COR-L47 (cell line): Measurements from ENCODE around the gene PCIF1.

Experiments used
- DNase-seq: peaks from one replicate; lab custom pipeline; 2025; lab: John Stamatoyannopoulos, UW

PCIF1 gene

DNA sequence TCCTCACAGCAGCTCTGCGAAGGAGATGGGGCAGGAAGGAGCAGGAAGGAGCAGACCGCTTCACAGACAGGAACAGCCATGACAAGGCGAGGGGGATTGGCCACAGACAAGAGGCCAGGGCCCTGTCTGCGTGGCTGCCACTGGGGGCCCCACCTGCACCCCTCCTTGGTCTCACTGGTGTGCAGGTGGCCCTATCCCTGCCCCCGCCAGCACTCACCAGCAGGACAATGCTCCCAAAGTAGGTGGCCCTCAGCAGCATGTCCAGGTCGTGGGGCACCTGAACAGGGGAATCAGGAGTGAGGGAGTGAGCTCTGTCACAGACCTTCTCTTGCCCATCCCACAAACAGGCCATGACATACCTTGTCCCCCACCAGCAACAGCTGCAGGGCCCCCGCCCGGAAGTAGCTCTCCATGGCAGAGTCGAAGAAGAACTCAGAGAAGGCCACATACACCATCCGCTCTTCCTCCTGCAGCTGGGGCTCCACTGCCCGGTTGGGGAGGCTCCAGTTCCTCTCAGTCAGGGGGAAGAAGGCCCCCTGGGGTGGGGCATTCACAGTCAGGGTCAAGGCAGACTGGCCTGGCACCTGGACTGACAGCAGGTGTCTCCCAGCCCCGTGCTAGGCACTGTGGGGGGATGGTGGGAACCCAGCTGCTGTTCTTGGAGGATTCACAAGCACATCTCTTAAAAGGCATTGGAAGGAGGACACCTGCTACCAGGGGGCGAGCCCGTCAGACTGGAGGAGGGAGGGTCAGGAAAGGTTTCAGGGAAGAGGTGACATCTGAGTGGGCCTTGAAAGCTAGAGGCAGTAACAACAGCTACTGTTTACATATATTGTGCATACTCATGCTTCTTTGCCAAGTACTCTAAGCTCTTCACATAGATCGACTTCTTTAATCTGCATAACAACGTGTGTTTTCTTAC lies 29.6 kb upstream of the PCIF1 start:
- no peak for DNase-seq

DNA sequence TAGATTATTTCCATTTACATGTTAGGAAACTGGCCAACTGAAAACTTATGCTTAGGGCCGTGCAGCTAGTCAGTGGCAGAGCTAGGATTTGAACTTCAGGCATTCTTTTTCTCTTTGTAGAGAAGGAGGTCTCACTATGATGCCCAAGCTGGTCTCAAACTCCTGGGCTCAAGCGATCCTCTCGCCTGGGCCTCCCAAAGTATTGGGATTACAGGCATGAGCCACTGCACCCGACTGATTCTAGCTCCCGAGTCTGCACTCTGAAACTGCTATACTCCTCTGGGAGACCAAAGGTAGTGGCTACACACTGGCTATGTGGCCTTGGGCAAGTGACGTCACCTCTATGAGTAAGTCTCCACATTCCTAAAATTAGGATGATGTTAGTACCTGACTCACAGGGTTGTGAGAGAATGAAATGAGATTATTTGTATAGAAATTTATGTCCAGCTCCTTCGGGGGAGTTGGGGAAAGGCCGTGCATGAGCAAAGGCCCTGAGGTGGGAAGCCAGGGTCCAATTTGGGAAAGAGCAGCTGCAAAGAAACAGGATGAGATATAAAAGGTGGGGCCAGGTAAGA lies 28.9 kb upstream of the PCIF1 start:
- no peak for DNase-seq

DNA sequence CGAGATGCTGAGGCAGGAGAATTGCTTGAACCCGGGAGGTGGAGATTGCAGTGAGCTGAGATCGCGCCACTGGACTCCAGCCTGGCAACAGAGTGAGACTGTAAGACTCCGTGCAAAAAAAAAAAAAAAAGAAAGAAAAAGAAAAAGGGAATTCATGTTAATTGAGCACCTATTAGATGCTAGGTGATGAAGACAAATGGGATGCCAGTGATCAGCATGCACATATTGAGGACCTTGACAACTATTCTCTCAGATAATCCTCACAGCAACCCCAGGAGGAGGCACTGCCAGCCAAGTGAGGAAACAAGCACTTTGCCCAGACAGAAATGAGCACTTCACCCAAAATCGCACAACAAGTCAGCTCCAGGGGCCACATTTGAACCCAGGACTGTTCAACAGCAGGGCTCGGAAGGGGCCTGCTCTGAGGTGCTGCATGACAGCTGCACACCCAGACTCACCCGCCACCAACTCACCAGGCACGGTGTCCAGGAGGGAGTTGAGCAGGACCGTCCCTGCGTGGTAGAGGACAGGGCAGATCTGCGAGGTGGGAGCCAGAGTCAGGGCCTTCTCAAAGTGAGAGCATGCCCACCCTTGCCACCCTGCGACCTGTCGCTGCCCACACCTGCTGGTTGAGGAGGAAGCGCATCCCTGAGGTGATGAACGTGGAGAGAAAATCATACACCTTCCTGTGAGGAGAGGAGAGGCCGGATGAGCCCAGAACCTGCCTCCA lies 27.1 kb upstream of the PCIF1 start:
- DNase-seq: no peak

GRCh38 chr20:45908084-45908483 lies 26.4 kb upstream of the PCIF1 start:
- DNase-seq: no peak

DNA sequence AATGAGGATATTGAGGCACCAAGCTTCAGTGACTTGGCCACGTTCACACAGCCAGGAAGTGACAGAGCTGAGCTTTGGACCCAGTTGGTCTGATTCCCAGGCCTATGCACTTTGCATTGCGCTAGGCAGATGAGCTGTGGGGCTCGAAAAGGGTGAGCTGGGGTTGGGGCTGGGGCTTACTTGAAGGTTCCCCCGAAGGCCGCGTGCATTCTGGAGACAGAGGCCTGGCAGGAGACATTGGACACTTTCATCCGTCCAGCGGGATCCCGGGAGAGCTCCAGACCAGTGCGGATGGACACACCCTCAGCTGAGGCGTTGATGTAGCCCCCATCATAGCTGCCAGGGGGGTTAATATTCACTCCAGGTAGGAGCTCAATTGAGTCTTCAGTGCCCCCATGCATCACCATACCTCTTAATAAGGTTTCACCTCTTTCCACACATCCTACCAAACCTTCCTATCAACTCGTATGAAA lies 25.1 kb upstream of the PCIF1 start:
- DNase-seq: no peak

- no peak for DNase-seq
Measured at GRCh38 chr20:45909817-45910669, 24.4 kb upstream of the PCIF1 start.

GRCh38 chr20:45910670-45911485 lies 23.6 kb upstream of the PCIF1 start:
- DNase-seq: no peak

GRCh38 chr20:45911486-45912343 lies 22.8 kb upstream of the PCIF1 start, which contains the start of gene PLTP:
TSS of gene PLTP (minus strand) at chr20:45912155. CDS start at chr20:45911452, 703 bp downstream.
- DNase-seq: peak; percentile 37

DNA sequence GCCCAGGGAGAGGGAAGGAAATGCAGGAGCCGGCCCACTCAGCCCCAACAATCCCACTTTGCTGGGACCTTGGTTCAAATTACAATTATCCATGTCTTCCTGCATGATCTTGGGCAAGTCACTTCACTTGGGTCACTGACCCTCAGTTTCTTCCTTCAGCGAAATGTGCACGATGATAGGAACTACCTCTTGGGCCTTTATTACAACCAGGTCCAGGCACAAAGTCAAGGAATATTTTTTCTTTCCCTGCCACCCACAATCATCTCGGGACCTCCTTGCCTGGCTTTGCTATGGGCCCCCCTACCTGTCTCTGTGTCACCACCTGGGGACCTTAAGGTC lies 22.2 kb upstream of the PCIF1 start:
- DNase-seq: no peak

- no peak for DNase-seq
Measured at GRCh38 chr20:45913116-45913515, 21.4 kb upstream of the PCIF1 start.

GRCh38 chr20:45917790-45918141 lies 16.7 kb upstream of the PCIF1 start:
- DNase-seq: no peak

- no peak for DNase-seq
Measured at GRCh38 chr20:45918182-45918737, 16.2 kb upstream of the PCIF1 start.

DNA sequence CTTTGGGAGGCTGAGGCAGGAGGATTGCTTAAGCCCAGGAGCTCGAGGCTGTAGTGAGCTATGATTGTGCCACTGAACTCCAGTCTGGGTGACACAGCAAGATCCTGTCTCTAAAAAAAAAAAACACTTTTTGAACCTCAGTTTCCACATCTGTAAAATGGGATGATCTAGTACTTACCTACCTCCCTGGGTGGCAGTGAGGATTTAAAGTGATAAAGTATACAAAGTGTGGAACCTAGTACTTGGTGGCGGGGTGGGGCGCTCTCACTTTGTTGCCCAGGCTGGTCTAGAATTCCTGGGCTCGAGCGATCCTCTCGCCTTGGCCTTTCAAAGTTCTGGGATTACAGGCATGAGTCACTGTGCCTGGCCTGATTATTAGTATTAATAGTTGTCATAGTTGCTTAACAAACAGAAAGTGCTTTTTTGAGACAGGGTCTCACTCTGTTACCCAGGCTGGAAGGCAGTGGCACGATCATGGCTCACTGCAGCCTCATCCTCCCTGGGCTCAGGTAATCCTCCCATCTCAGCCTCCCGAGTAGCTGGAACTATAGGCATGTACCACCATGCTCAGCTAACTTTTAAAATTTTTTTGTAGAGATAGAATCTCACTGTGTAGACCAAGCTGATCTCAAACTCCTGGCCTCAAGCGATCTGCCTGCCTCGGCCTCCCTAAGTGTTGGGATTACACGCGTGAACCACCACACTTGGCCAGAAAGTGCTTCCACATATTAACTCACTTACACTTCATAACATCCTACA lies 15.5 kb upstream of the PCIF1 start:
- no peak for DNase-seq

GRCh38 chr20:45919542-45920399 lies 14.7 kb upstream of the PCIF1 start:
- DNase-seq: peak; percentile 55

GRCh38 chr20:45920462-45921336 lies 13.8 kb upstream of the PCIF1 start:
- no peak for DNase-seq

DNA sequence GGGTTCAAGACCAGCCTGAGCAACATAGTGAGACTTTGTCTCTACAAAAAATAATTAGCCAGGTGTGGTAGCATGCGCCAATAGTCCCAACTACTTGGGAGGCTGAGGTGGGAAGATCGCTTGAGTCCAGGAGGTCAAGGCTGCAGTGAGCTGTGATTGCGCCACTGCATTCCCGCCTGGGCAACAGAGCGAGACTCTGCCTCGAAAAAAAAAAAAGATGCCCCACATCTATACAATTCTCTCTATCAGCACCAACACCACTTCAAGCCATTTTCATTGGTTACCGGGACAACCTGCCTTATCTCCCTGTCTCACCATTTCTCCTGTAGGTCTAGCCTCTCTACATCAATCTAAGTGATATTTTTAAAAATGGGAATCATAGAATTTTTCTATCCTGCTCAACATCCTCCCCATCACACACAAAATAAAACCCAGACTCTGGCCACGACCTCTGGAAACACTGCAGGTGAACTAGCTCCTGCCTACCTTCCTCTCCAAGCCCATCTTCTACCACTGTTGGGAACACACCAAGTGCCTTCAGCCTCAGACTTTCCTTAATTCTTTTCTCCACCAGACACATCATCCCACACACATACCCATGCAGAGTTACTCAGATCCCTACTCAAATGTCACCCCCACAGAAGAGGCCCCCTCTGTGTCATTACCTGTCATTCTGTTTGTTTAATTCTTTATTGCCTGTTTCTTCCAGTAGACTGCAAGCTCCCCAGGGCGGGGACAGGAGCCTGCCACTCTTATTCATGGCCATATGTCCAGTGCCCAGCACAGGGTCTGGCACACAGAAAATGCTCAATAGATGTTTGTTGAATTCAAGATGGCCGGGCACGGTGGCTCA lies 12.9 kb upstream of the PCIF1 start:
- no peak for DNase-seq
